ENCODE data around the gene ACTG2. TPM values are rescaled to one million over a fixed set of nuclear protein-coding genes. Genes with fewer than 3 reads are reported as not detected.

The ACTG2 gene
- total RNA-seq, 3 donors from 2014 or later = 53.1 to 3,506 (median 391) TPM

GRCh38 chr2:73855526-73855925 is 37.3 kb upstream of the ACTG2 start:
- peaks cover 4% of the 10 kb centered on the region for H3K36me3 ChIP-seq (ENCODE audit: low read depth)
- DNase-seq = no peak
- intact Hi-C loops (cut with DNase I, micrococcal nuclease) = no loop called here
- H3K4me1 ChIP-seq (ENCODE audit: low read depth) = peaks cover 4% of the 10 kb centered on the region
- H3K9me3 ChIP-seq = no peaks in the 10 kb centered on the region
- H3K4me3 ChIP-seq = no peak overlapping the region
- no peak for ATAC-seq
- TF ChIP-seq CTCF (IDR thresholded peaks at IDR 0.05) = no peak

GRCh38 chr2:73856214-73856613 is 36.6 kb upstream of the ACTG2 start:
- intact Hi-C loops (cut with DNase I, micrococcal nuclease) = no loop called here
- ATAC-seq (no peak), DNase-seq (no peak)
- Histone ChIP-seq H3K4me1 (ENCODE audit: low read depth) (no peaks in the 10 kb centered on the region), H3K36me3 (ENCODE audit: low read depth) (peaks cover 4% of the 10 kb centered on the region), H3K4me3 (no peak overlapping the region), H3K9me3 (no peaks in the 10 kb centered on the region)
- TF ChIP-seq CTCF (IDR thresholded peaks at IDR 0.05) = no peak

GRCh38 chr2:73859721-73860586 is 32.9 kb upstream of the ACTG2 start:
- Histone ChIP-seq H3K9me3 (no peaks in the 10 kb centered on the region), H3K36me3 (ENCODE audit: low read depth) (peaks cover 4% of the 10 kb centered on the region), H3K4me3 (no peak overlapping the region), H3K4me1 (ENCODE audit: low read depth) (no peaks in the 10 kb centered on the region)
- DNase-seq (no peak), ATAC-seq (peak; percentile 45)
- TF ChIP-seq CTCF (IDR thresholded peaks at IDR 0.05) = no peak
- intact Hi-C loops (cut with DNase I, micrococcal nuclease) = no loop called here

GRCh38 chr2:73862987-73863386 is 29.8 kb upstream of the ACTG2 start:
- intact Hi-C loops (cut with DNase I, micrococcal nuclease) = no loop called here
- peaks cover 4% of the 10 kb centered on the region for H3K36me3 ChIP-seq (ENCODE audit: low read depth)

GRCh38 chr2:73868204-73868978 is 24.4 kb upstream of the ACTG2 start:
- ATAC-seq (no peak), DNase-seq (no peak)
- intact Hi-C loops (cut with DNase I, micrococcal nuclease) = no loop called here
- H3K4me3 ChIP-seq = no peak overlapping the region
- no peaks in the 10 kb centered on the region for H3K9me3 ChIP-seq
- TF ChIP-seq CTCF (IDR thresholded peaks at IDR 0.05) = no peak
- H3K36me3 ChIP-seq (ENCODE audit: low read depth) = no peaks in the 10 kb centered on the region
- H3K4me1 ChIP-seq (ENCODE audit: low read depth) = no peaks in the 10 kb centered on the region

More at GRCh38 chr2:73862987-73863386, 29.8 kb upstream of the ACTG2 start:
- H3K9me3 ChIP-seq = no peaks in the 10 kb centered on the region
- DNase-seq (peak in 1 of 3 donors; percentile 12), ATAC-seq (peak; percentile 93)
- no peak overlapping the region for H3K4me3 ChIP-seq
- no peak for TF ChIP-seq CTCF (IDR thresholded peaks at IDR 0.05)
- H3K4me1 ChIP-seq (ENCODE audit: low read depth) = no peaks in the 10 kb centered on the region
